ENCODE results near the gene CDH12.

GRCh38 chr5:22736443-22737003, 116.6 kb downstream of the CDH12 start:
- TF ChIP-seq CTCF (IDR thresholded peaks at IDR 0.05 in 4 of 5, conservative IDR thresholded peaks at IDR 0.05 in 1 of 5) (no peak), POLR2A (IDR thresholded peaks at IDR 0.05) (no peak)

All from gastrocnemius medialis (tissue), 4 donors.